Glutamatergic neuron (in vitro differentiated cells): ENCODE data around the gene RAVER2. TPM values are rescaled to one million over a fixed set of nuclear protein-coding genes. Genes with fewer than 3 reads are reported as not detected.

Experiments
- DNase-seq: peaks from one replicate; pipeline ENCODE4 v3.0.0; 2022
- H3K27ac Mint-ChIP-seq: one replicate; pipeline ENCODE4 v1.8.0; 2020; ENCODE audit warnings: mild to moderate bottlenecking, mixed read lengths, inconsistent platforms; ENCODE audit not compliant: unreplicated experiment
- H3K27me3 Mint-ChIP-seq: one replicate; pipeline ENCODE4 v1.8.0; 2020; ENCODE audit warnings: mild to moderate bottlenecking, moderate library complexity, mixed read lengths, inconsistent platforms; ENCODE audit not compliant: unreplicated experiment
- H3K36me3 Mint-ChIP-seq: one replicate; pipeline ENCODE4 v1.8.0; 2020; ENCODE audit warnings: mild to moderate bottlenecking, mixed read lengths, inconsistent platforms; ENCODE audit not compliant: unreplicated experiment
- H3K4me1 Mint-ChIP-seq: one replicate; pipeline ENCODE4 v1.8.0; 2020; ENCODE audit warnings: mild to moderate bottlenecking, low read depth, mixed read lengths, inconsistent platforms; ENCODE audit not compliant: unreplicated experiment
- H3K4me3 Mint-ChIP-seq: one replicate; pipeline ENCODE4 v1.8.0; 2020; ENCODE audit warnings: mild to moderate bottlenecking, mixed read lengths, inconsistent platforms; ENCODE audit not compliant: unreplicated experiment
- H3K9me3 Mint-ChIP-seq: one replicate; pipeline ENCODE4 v1.8.0; 2020; ENCODE audit warnings: mild to moderate bottlenecking, moderate library complexity, mixed read lengths, inconsistent platforms; ENCODE audit not compliant: unreplicated experiment
- total RNA-seq: library from RNA; stranded (reverse); fragmentation: NEBNext Ultra II Directional; extraction: Animal tissue kit (Norgen Biotek cat#: 25700); gene quantifications from one replicate; pipeline ENCODE4 v1.2.1, GENCODE V29; 2021; ENCODE audit not compliant: unreplicated experiment
- TF ChIP-seq, protein P1 (sequence below): fragments of 200-600 bp; sonication (generic); IDR thresholded peaks from one replicate; pipeline ENCODE4 v1.5.0; 2021; ENCODE audit not compliant: partially characterized antibody, unreplicated experiment

RAVER2 gene
- total RNA-seq, 1 donor from 2014 or later, result 4.4 TPM

DNA sequence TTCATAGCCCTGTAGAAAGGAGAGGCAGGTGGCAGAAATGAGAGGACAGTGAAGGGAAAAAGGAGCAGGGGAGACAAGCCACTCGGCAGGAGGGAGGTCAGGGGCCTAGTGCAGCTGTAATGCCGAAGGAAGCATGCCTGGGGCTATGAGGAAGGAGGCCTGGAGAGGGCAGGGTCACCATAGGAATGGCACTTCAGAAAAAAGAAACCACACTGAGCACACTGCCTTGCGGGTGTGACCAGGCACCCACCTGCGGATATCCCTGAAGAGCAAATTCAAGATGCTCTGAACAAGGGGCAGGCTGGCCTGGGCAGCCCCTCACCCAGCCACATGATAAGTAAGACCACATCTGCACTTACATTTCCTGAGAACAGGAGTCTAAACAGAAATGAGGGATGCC lies 116.7 kb downstream of the RAVER2 start:
- TF ChIP-seq, protein P1, sequence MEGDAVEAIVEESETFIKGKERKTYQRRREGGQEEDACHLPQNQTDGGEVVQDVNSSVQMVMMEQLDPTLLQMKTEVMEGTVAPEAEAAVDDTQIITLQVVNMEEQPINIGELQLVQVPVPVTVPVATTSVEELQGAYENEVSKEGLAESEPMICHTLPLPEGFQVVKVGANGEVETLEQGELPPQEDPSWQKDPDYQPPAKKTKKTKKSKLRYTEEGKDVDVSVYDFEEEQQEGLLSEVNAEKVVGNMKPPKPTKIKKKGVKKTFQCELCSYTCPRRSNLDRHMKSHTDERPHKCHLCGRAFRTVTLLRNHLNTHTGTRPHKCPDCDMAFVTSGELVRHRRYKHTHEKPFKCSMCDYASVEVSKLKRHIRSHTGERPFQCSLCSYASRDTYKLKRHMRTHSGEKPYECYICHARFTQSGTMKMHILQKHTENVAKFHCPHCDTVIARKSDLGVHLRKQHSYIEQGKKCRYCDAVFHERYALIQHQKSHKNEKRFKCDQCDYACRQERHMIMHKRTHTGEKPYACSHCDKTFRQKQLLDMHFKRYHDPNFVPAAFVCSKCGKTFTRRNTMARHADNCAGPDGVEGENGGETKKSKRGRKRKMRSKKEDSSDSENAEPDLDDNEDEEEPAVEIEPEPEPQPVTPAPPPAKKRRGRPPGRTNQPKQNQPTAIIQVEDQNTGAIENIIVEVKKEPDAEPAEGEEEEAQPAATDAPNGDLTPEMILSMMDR, result no peak
- Mint-ChIP-seq H3K4me1 (peaks cover 1% of the 10 kb centered on the region), H3K36me3 (no peaks in the 10 kb centered on the region), H3K4me3 (no peak overlapping the region), H3K27me3 (peaks cover 2% of the 10 kb centered on the region), H3K9me3 (no peaks in the 10 kb centered on the region), H3K27ac (no peak overlapping the region)
- DNase-seq, result no peak

DNA sequence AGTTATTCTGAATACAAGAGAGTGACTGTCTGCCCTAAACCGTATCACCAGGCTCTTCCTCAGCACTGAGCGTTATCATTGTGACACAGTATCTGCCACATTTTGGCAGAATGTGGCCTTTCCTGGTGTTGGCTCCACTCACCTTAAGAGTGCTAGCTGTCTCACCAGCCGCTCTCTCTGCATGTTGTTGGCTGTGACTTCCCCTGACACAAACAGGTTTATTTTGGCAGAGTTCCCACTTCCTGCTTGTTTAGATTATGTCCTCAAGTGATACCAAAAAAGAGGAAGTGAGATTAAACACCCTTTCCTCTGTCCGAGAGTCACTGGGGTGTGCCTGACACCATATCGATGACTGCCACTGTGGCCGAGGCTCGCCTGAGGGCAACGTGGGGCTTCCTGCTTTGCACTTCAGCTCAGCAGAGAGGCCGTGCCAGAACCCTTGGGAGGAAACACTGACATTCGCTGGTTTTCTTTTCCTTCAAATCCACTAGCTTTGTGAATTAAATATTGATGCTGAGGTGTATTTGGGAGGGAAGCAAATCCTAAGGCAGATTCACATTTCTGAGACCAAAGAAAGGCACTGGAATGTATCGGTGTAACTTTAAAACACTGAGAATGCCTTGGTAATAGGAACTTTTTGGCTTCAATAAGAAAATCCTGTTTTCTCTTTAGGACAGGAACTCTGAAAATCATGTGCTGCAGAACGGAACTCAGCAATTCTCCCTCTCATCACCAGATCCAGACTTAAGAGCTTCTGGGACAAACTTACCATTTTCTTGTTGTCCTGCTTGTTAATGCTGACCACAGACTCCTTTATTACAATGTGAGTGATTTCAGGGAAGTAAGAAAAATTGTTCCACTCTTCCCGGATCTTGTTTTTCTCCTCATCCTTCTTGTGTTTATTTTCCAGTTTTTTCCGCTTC lies 119.4 kb downstream of the RAVER2 start:
- no peak for DNase-seq
- no peaks in the 10 kb centered on the region for H3K36me3 Mint-ChIP-seq
- H3K27me3 Mint-ChIP-seq, result no peaks in the 10 kb centered on the region
- TF ChIP-seq, protein P1, result no peak
- H3K4me1 Mint-ChIP-seq, result no peaks in the 10 kb centered on the region
- H3K4me3 Mint-ChIP-seq, result no peak overlapping the region
- no peak overlapping the region for H3K27ac Mint-ChIP-seq
- no peaks in the 10 kb centered on the region for H3K9me3 Mint-ChIP-seq

DNA sequence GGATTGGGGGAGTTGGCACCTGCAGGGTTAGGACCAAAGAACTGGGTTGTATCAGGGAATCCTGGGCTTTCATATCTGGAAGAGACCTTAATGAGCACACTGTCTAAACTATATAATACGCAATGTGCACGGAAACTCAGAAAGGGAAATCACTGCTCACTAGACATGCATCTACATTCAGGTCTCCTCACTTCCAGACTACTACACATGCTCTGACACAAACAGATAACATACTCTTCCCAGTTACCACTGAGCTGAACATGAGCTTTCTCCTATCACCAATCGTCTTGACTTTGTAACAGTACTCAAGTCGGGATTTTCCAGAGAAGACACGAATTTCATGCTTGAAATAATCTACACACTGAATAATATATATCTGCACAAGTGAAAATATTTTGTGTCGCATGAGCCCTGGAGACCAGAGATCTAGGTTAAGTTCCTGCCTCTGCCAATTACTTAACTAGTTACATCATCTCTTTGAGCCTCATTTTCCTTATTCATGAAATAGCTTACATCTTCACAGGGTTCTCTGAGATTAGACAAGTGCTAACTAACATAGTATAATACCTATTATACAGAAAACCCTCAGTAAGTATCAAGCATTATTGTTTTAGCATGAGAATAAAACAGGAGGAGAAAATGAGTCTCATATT lies 120.4 kb downstream of the RAVER2 start:
- TF ChIP-seq, protein P1, result no peak
- no peak overlapping the region for H3K27ac Mint-ChIP-seq

DNA sequence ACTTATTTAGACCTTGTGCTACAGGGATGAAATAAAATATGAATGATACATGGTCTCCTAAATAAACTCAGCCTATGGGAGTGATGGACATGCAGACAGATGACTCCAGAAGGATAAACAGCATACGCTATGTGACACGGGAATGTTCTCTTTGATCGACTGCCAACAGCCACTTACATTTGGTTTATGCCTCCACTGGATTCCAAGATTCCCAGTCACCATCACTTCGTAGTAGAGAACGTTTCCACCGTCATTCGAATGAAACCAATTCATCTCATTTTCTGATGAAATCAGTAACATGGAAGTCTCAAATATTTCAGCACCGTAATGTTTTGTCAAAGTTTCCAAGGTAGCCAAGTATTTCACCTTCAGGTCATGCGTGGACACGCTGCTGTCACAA lies 121.8 kb downstream of the RAVER2 start:
- Mint-ChIP-seq H3K27me3 (no peaks in the 10 kb centered on the region), H3K36me3 (no peaks in the 10 kb centered on the region), H3K27ac (no peak overlapping the region), H3K4me3 (no peak overlapping the region), H3K9me3 (no peaks in the 10 kb centered on the region), H3K4me1 (no peaks in the 10 kb centered on the region)
- no peak for DNase-seq
- TF ChIP-seq, protein P1, result no peak

More for the DNA sequence above, 120.4 kb downstream of the RAVER2 start:
- H3K4me3 Mint-ChIP-seq, result no peak overlapping the region
- H3K36me3 Mint-ChIP-seq, result no peaks in the 10 kb centered on the region
- H3K9me3 Mint-ChIP-seq, result no peaks in the 10 kb centered on the region
- no peak for DNase-seq
- H3K27me3 Mint-ChIP-seq, result no peaks in the 10 kb centered on the region
- H3K4me1 Mint-ChIP-seq, result no peaks in the 10 kb centered on the region

DNA sequence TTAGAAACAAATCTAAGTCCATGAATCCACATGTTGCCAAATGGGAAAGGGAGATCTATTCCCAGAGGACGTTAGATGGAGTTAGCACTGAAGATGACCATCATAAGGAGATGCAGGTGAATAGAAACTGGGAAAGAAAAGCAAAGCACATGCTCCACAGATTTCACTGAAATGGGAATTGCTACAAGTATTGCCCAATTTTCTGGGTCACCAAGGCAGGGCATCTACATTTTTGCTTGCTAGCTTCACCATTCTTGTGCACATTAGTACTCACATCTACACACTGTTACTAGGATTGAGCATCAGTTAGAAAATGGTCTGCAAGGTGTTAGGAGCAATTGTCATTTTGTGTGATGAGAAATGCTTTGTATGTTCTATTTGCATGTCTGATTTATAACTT lies 122.4 kb downstream of the RAVER2 start:
- Mint-ChIP-seq H3K27me3 (no peaks in the 10 kb centered on the region), H3K9me3 (no peaks in the 10 kb centered on the region), H3K4me3 (no peak overlapping the region), H3K27ac (no peak overlapping the region), H3K36me3 (no peaks in the 10 kb centered on the region), H3K4me1 (no peaks in the 10 kb centered on the region)
- DNase-seq, result no peak
- TF ChIP-seq, protein P1, result no peak
